Renal cortical epithelial cell (primary cell): ENCODE data around the gene CDK12. TPM values are rescaled to one million over a fixed set of nuclear protein-coding genes. Genes with fewer than 3 reads are reported as not detected.
"Not testable (repeated sequence)": the region's sequence is repeated elsewhere in the genome, so short reads cannot be mapped to it uniquely, and the experiment has no call there.

ENCODE experiments used
- DNase-seq: peaks from one replicate; pipeline ENCODE4 v3.0.0-alpha.2; 2011; ENCODE audit warnings: low read depth
- total RNA-seq: library from RNA; depleted of rRNA; stranded (reverse); fragments of >200 nt; gene quantifications from 2 replicates; pipeline ENCODE4 v1.2.3, GENCODE V29; 2014

The CDK12 gene
- total RNA-seq, 1 donor from 2014 or later, result 38.9 TPM

DNA sequence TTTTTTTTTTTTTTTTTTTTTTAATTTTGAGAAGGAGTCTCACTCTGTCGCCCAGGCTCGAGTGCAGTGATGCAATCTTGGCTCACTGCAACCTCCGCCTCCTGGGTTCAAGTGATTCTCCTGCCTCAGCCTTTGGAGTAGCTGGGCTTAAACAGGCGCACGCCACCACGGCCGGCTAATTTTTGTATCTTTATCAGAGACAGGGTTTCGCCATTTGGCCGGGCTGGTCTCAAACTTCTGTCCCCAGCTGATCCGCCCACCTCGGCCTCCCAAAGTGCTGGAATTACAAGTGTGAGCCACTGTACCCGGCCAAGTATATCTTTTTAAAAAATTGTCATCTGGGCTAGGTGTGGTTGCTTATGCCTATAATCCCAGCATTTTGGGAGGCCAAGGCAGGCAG lies 35.6 kb downstream of the CDK12 start:
- not testable (repeated sequence) for DNase-seq

DNA sequence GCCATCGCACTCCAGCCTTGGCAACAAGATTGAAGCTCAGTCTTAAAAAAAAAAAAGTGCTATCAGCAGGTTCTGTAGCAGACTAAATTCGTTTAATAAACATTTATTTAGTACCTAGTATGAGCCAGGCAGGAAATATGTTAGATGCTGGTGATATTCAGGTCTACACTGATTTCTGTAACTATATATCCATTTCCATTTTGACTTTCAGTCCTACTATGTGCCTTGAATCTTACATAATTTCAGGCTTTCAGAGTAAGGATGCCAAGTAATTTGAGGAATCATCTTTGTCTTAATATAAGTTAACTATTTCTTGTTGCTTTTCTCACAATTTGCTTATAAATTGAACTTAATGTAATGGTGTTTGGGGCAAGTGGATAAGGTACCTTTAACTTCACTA lies 46.2 kb downstream of the CDK12 start:
- DNase-seq, result no peak

- no peak for DNase-seq
Observed at GRCh38 chr17:39508987-39509386, 47.7 kb downstream of the CDK12 start.

GRCh38 chr17:39513309-39513708 lies 52.0 kb downstream of the CDK12 start:
- peak; percentile 59 for DNase-seq

DNA sequence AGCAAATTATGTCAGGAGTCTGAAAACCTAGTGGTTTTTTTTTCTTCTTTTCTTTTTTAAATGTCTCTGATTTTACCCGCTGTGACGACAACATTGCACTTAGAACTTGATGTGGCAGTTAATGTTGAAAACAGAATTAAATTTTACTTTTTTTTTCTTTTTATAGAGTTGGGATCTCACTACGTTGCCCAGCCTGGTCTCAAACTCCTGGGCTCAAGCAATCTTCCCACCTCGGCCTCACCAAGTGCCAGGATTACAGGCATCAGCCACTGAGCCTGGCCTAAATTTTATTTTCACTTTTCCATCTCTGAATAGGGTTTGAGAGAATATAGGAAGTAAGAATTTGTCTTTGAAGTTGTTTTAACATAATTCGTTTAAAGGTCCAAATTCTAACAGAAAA lies 52.6 kb downstream of the CDK12 start:
- DNase-seq, result no peak

DNA sequence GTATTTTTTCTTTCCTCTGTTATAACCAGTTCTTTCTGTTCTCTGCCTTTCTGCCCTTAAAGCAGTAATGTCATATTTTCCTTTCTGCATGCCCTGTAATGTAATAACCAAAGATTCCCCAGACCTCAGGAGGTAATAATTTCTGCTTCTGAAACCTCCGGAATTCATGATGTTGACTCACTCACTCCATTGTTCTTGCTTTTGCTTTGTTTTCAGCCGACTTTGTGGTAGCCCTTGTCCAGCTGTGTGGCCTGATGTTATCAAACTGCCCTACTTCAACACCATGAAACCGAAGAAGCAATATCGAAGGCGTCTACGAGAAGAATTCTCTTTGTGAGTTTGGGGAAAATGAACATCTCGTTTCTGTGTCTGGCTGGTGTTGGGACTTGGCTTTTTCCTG lies 55.9 kb downstream of the CDK12 start:
- peak; percentile 68 for DNase-seq

DNA sequence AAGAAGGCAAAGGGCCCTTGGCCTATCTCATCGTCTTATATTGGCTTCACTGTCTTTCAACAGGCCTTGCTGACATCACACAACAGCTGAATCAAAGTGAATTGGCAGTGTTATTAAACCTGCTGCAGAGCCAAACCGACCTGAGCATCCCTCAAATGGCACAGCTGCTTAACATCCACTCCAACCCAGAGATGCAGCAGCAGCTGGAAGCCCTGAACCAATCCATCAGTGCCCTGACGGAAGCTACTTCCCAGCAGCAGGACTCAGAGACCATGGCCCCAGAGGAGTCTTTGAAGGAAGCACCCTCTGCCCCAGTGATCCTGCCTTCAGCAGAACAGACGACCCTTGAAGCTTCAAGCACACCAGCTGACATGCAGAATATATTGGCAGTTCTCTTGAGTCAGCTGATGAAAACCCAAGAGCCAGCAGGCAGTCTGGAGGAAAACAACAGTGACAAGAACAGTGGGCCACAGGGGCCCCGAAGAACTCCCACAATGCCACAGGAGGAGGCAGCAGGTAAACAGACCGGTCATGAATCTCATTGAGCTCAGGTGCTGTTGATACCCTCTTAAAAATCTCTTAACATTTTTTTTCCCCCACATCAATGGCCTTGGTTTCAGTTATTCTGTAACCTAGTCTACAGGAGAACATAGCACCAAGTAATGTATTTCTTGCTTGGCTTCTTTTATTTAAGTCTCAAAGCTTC lies 64.7 kb downstream of the CDK12 start:
- no peak for DNase-seq

DNA sequence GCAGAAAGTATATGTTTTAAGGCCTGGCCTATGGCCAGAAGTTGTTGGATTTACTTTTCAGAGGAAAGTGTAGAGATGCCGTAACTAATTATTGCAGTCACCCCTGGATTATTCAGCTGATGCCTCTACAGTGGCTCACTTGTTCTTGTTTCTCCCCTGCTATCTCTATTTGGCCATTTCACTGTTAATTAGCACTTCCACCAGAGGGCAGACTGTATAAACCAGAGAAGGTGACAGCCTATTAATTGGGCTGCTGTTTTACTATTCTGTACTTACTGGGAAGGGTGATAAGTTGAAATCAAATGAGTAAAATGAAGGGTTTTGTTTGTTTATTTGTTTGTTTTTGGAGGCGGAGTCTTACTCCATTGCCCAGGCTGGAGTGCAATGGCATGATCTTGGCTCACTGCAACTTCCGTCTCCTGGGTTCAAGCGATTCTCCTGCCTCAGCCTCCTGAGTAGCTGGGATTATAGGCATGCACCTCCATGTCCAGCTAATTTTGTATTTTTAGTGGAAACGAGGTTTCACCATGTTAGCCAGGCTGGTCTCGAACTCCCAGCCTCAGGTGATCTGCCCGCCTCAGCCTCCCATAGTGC lies 66.0 kb downstream of the CDK12 start:
- peak; percentile 38 for DNase-seq

GRCh38 chr17:39529455-39529854 lies 68.2 kb downstream of the CDK12 start:
- DNase-seq, result no peak

- no peak for DNase-seq
Observed at GRCh38 chr17:39530513-39530912, 69.2 kb downstream of the CDK12 start.

- DNase-seq, result no peak
Observed at GRCh38 chr17:39531252-39531651, 70.0 kb downstream of the CDK12 start.

- no peak for DNase-seq
Observed at GRCh38 chr17:39533891-39534290, 72.6 kb downstream of the CDK12 start.

DNA sequence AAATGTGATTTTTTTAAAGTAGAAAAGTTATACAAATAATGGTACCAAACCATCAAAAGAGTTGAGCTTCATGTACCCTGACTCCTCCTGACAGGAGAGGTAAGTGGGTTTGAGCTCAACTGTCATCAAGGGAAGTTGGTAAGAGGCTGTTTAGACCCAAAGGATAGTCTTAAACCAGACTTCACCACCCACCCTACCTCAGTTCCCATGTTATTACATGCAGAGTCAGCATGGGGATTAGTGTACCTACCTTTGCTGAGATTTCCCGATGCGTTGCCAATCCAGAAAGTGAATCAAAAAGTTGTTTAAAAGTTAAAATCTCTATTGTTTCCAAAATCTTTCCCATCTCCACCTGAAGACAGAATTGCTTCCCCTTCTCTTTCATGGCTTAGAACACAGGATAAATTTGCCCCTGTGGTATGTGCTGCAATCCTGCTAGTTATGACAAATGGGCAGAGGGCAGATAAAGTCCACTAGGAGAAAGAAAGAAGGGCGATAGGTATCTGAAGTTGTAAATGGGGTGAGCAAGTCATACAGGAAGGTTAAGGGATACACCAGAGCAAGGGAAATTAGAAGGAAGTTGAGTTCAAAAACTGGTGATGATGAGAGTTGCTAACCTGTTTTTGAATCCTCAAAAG lies 73.6 kb downstream of the CDK12 start:
- no peak for DNase-seq

DNA sequence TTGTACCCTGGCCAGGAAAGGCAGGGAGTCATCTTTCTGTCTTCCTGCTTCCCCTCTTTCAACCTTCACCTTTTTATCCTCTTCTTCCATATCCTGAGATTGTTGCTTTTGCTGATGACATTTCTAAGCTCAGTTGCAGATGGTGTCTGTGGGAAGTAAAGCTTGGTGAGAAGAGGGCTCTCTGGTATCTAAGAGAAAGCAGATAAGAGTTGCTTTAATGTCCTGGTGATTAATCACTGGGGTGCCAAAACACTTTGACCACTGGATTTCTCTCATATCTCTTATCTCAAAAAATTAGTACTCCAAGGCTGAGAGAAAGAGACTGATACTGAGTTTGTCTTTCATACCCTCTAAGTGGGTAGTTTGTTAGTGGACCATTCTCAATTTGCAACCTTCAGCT lies 75.2 kb downstream of the CDK12 start:
- DNase-seq, result no peak

GRCh38 chr17:39537364-39537763 lies 76.1 kb downstream of the CDK12 start:
- DNase-seq, result not testable (repeated sequence)

DNA sequence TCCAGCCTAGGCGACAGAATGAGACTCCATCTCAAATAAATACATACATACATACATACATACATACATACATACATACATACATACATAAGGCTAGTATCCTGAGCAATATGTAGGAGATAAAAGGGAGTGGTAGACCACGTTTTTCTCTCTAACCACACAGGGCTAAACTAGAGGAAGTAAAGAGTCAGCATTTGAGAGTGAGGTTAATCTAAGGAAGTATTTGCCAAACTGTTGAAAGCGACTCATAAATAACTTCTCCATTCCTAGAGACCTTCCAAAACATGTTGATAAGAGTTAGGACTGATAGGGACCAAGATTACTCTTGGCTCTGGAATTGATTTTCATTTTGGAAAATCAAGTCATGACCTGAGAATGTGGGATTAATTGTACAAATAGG lies 77.6 kb downstream of the CDK12 start:
- no peak for DNase-seq

- no peak for DNase-seq
Observed at GRCh38 chr17:39540611-39541010, 79.3 kb downstream of the CDK12 start.

GRCh38 chr17:39541652-39542051 lies 80.4 kb downstream of the CDK12 start:
- no peak for DNase-seq

DNA sequence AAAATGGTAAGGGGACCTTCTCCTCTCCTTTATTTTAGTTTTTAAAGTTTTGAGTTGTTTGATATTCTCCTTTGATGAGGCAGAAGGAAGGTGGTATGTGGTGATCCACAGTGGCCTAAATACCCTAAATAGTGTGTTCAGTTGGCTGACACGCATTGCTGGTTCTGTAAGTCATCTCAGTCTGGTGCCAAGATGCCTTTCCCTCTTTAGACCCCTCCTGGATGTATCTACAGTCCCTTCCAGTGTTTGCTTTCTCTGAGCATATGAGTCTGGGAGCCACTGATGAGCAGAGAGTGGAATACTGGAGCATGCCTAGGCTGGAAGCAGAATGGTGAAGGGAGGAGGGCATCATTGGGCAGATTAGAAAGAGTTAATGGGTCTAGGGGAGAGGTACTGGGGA lies 81.9 kb downstream of the CDK12 start:
- DNase-seq, result no peak

DNA sequence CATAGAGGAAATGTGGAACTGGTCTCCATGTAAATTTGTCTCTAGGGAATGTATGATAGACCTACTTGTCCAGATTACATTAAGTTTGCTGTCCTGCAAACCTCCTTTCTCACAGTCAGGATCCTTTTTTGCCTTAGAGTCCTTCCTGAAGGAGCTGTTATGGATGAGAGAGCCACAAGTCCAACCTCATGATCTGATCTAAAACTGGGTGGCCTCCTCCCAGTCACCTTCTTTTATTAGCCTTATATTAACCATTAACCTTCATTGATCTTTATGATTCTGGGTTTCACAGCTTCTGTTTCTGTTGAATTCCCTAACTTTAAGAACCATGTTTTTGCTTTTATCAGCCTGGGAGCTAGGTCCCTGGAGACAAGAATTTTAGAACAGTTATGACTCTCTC lies 82.4 kb downstream of the CDK12 start:
- DNase-seq, result no peak

DNA sequence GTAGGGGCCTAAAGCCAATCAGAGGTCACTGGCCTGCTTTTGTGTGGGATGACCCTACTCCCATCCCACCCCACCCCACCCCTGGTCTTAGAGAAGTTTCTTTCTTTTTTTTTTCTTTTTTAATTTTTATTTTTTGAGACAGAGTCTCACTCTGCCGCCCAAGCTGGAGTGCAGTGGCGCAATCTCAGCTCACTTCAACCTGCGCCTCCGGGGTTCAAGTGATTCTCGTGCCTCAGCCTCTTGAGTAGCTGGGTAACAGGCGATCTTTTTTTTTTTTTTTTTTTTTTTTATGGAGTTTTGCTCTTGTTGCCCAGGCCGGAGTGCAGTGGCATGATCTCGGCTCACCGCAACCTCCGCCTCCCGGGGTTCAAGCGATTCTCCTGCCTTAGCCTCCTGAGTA lies 83.1 kb downstream of the CDK12 start:
- not testable (repeated sequence) for DNase-seq

GRCh38 chr17:39547713-39548478 lies 86.6 kb downstream of the CDK12 start:
- peak; percentile 21 for DNase-seq
